PFSK-1 (cell line): ENCODE results near the gene SHQ1.

Experiments
- POLR2AphosphoS5 ChIP-seq: IDR thresholded peaks from 2 replicates; pipeline ENCODE4 v1.6.1; 2012; ENCODE audit warnings: low read depth, mild to moderate bottlenecking, control low read depth, low read length, moderate library complexity
- TF ChIP-seq, protein P1 (sequence below), 2 experiments: IDR thresholded peaks; 2 replicates each; pipeline versions ENCODE4 v1.6.1 to v1.8.0; 2011 to 2012; ENCODE audit warnings: low read depth in 2 of 2, low read length in 2 of 2, control low read depth in 1 of 2, inconsistent platforms in 1 of 2, mild to moderate bottlenecking in 1 of 2, moderate library complexity in 1 of 2; ENCODE audit not compliant: insufficient read depth in 1 of 2

DNA sequence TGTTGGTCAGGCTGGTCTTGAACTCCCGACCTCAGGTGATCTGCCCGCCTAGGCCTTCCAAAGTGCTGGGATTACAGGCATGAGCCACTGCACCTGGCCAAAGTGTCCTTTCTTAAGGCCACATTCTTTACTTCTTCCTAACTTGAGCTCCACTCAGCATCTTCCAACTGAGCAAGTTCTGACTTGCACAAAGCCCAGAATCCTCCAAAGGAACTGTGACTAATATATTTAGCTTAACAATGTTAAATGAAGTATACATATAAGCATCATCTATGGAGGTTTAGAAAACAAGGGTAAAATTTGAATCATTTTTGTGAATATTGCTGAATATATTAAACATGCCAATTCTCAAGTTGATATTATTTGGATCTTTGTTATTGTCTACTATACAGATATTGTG, 93.7 kb downstream of the SHQ1 start:
- TF ChIP-seq, protein P1, sequence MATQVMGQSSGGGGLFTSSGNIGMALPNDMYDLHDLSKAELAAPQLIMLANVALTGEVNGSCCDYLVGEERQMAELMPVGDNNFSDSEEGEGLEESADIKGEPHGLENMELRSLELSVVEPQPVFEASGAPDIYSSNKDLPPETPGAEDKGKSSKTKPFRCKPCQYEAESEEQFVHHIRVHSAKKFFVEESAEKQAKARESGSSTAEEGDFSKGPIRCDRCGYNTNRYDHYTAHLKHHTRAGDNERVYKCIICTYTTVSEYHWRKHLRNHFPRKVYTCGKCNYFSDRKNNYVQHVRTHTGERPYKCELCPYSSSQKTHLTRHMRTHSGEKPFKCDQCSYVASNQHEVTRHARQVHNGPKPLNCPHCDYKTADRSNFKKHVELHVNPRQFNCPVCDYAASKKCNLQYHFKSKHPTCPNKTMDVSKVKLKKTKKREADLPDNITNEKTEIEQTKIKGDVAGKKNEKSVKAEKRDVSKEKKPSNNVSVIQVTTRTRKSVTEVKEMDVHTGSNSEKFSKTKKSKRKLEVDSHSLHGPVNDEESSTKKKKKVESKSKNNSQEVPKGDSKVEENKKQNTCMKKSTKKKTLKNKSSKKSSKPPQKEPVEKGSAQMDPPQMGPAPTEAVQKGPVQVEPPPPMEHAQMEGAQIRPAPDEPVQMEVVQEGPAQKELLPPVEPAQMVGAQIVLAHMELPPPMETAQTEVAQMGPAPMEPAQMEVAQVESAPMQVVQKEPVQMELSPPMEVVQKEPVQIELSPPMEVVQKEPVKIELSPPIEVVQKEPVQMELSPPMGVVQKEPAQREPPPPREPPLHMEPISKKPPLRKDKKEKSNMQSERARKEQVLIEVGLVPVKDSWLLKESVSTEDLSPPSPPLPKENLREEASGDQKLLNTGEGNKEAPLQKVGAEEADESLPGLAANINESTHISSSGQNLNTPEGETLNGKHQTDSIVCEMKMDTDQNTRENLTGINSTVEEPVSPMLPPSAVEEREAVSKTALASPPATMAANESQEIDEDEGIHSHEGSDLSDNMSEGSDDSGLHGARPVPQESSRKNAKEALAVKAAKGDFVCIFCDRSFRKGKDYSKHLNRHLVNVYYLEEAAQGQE (IDR thresholded peaks at IDR 0.05; ENCODE audit: insufficient read depth in 1 of 2, low read depth in 2 of 2, low read length in 2 of 2) = no peak
- TF ChIP-seq POLR2AphosphoS5 = no peak
